Upper lobe of left lung (tissue), 6 donors: ENCODE results near the gene HS6ST2. TPM values are rescaled to one million over a fixed set of nuclear protein-coding genes. Genes with fewer than 3 reads are reported as not detected.
A peak's percentile ranks its signal among the peaks of the same experiment; 100 is the strongest.

Source experiments
- ATAC-seq, 2 donors: fragments of 200-7000 bp; cut with Tn5 transposase; one replicate each; pipeline ENCODE4 v1.9.1; 2022; ENCODE audit warnings: mild to moderate bottlenecking in 2 of 2, moderate library complexity in 2 of 2; ENCODE audit not compliant: low FRiP score in 2 of 2
- DNase-seq, 2 donors: peaks; one replicate each; pipeline ENCODE4 v3.0.0-alpha.2; 2019 to 2020
- H3K27ac ChIP-seq, 4 donors: fragments of 200-600 bp; sonication (generic); one replicate each; pipeline ENCODE4 v1.5.1; 2016 to 2019
- H3K27me3 ChIP-seq, 4 donors: fragments of 200-600 bp; sonication (generic); one replicate each; pipeline ENCODE4 v1.5.1; 2017 to 2019
- H3K36me3 ChIP-seq, 4 donors: fragments of 200-600 bp; sonication (generic); one replicate each; pipeline ENCODE4 v1.5.1; 2016 to 2019
- H3K4me1 ChIP-seq, 4 donors: fragments of 200-600 bp; sonication (generic); one replicate each; pipeline ENCODE4 v1.5.1; 2018 to 2019
- H3K4me3 ChIP-seq, 4 donors: fragments of 200-600 bp; sonication (generic); one replicate each; pipeline ENCODE4 v1.5.1; 2017 to 2019; ENCODE audit warnings: mild to moderate bottlenecking in 2 of 4, moderate library complexity in 1 of 4
- H3K9me3 ChIP-seq, 4 donors: fragments of 200-600 bp; sonication (generic); one replicate each; pipeline ENCODE4 v1.5.1; 2018 to 2019
- EP300 ChIP-seq, 4 donors: sonication (generic); formaldehyde crosslinking; IDR thresholded peaks; one replicate each; pipeline ENCODE4 v1.5.1; 2017; ENCODE audit warnings: antibody characterized with exemption in 4 of 4, control low read depth in 2 of 4
- POLR2A ChIP-seq, 4 donors: fragments of 450-650 bp; IDR thresholded peaks; one replicate each; pipeline ENCODE4 v1.5.1; 2016 to 2017; ENCODE audit warnings: antibody characterized with exemption in 4 of 4, mild to moderate bottlenecking in 2 of 4
- POLR2AphosphoS5 ChIP-seq, 2 donors: sonication (generic); formaldehyde crosslinking; IDR thresholded peaks; one replicate each; pipeline ENCODE4 v1.5.1; 2017; ENCODE audit warnings: antibody characterized with exemption in 2 of 2
- WGBS, 2 donors: methylation state at CpG; one replicate each; pipeline ENCODE4 v1.1.5; 2017 to 2018; 5-methylcytosine and 5-hydroxymethylcytosine counted together
- total RNA-seq, 6 donors: library from RNA; depleted of rRNA in 4 of 6; stranded (reverse); fragments of >200 nt in 4 of 6; gene quantifications; one replicate each; pipeline versions ENCODE4 v1.1.0 to v1.2.1, GENCODE V29; 2016 to 2021
- TF ChIP-seq, protein P1 (sequence below), 6 experiments: fragments of 450-650 bp in 4 of 6; fragments of 200-600 bp in 2 of 6; sonication (generic) in 2 of 6; IDR thresholded peaks; one replicate each; pipeline ENCODE4 v1.5.1; 2016 to 2019; ENCODE audit warnings: antibody characterized with exemption in 6 of 6
- donor health status: DM: no; HTN: no; CAD: no; lungs with moderate emphysema.
- donor health status: DM: no; HTN: yes; CAD: no; lungs with severe emphysema.

The HS6ST2 gene
- total RNA-seq, 6 donors from 2014 or later, result 0.30 to 2.5 (median 1.2) TPM

DNA sequence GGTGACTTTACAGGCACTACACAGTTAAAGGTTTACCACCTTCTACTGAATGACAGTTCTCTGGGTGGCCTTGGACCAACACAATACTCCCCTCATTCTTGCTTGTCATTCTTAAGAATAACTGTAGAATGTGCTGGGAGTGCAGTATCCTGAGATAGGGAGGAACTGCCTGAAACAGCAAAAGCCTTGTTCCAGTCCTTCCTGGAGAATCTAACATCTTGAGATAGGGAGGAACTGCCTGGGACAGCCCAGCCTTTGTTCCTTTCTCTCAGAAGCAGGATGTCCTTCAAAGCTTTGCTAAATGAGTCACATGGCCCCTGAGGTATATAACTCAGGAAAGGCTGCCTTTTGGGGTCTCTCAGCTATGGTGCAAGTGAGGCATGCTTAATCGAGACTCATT, 323.9 kb downstream of the HS6ST2 start:
- Histone ChIP-seq H3K4me3 (no peak overlapping the region), H3K27me3 (no peaks in the 10 kb centered on the region), H3K4me1 (no peaks in the 10 kb centered on the region), H3K36me3 (no peaks in the 10 kb centered on the region), H3K9me3 (no peaks in the 10 kb centered on the region), H3K27ac (no peak overlapping the region)
- ATAC-seq, result no peak
- 26 to 50% methylated on average over 1 of the region's 1 CpG for WGBS, 2 donors
- DNase-seq, result no peak
- TF ChIP-seq POLR2AphosphoS5 (IDR thresholded peaks at IDR 0.05), result no peak
- TF ChIP-seq, protein P1, sequence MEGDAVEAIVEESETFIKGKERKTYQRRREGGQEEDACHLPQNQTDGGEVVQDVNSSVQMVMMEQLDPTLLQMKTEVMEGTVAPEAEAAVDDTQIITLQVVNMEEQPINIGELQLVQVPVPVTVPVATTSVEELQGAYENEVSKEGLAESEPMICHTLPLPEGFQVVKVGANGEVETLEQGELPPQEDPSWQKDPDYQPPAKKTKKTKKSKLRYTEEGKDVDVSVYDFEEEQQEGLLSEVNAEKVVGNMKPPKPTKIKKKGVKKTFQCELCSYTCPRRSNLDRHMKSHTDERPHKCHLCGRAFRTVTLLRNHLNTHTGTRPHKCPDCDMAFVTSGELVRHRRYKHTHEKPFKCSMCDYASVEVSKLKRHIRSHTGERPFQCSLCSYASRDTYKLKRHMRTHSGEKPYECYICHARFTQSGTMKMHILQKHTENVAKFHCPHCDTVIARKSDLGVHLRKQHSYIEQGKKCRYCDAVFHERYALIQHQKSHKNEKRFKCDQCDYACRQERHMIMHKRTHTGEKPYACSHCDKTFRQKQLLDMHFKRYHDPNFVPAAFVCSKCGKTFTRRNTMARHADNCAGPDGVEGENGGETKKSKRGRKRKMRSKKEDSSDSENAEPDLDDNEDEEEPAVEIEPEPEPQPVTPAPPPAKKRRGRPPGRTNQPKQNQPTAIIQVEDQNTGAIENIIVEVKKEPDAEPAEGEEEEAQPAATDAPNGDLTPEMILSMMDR (IDR thresholded peaks at IDR 0.05), result no peak
- TF ChIP-seq POLR2A (IDR thresholded peaks at IDR 0.05), result no peak
- TF ChIP-seq EP300 (IDR thresholded peaks at IDR 0.05), result no peak

- no peak for ATAC-seq
- no peak overlapping the region for H3K4me3 ChIP-seq
- no peaks in the 10 kb centered on the region for H3K4me1 ChIP-seq
- TF ChIP-seq EP300 (IDR thresholded peaks at IDR 0.05), result no peak
- TF ChIP-seq, protein P1 (IDR thresholded peaks at IDR 0.05), result peak in 4 of 6 experiments; percentile 25 to 51 (median 42)
- no peaks in the 10 kb centered on the region for H3K27me3 ChIP-seq
- H3K9me3 ChIP-seq, result no peaks in the 10 kb centered on the region
- no peak overlapping the region for H3K27ac ChIP-seq
- DNase-seq, result no peak
- 53 to 57% methylated on average over 3 of the region's 3 CpGs for WGBS, 2 donors
- H3K36me3 ChIP-seq, result no peaks in the 10 kb centered on the region
Measured at GRCh38 chrX:132631579-132632232, 326.7 kb downstream of the HS6ST2 start.

DNA sequence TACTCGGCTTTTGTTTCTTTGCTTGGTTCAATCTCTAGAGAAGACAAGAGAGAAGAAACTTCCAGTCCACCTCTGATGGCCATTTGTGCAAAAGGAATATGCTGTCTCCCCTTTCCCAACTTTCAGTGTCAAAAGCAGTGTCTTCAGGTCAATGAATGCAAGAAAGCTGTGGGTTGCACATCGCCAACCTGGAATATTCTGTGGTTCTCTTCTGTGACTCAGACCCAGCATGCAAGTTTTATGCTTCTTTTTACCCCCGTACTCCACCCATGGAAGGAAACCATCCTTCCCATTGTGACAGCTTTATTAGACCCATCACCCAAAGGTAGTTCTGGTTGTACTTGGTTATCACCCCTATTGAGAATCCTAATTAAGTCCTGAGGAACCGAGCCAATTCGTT, 334.0 kb downstream of the HS6ST2 start:
- no peaks in the 10 kb centered on the region for H3K27me3 ChIP-seq
- H3K36me3 ChIP-seq, result no peaks in the 10 kb centered on the region
- no peak overlapping the region for H3K27ac ChIP-seq
- no peaks in the 10 kb centered on the region for H3K9me3 ChIP-seq
- no peaks in the 10 kb centered on the region for H3K4me1 ChIP-seq
- ATAC-seq (no peak), DNase-seq (no peak)
- TF ChIP-seq, protein P1 (IDR thresholded peaks at IDR 0.05), result no peak
- TF ChIP-seq POLR2A (IDR thresholded peaks at IDR 0.05) (no peak), POLR2AphosphoS5 (IDR thresholded peaks at IDR 0.05) (no peak), EP300 (IDR thresholded peaks at IDR 0.05) (no peak)
- 68 to 87% methylated on average over 5 of the region's 5 CpGs for WGBS, 2 donors
- H3K4me3 ChIP-seq, result no peak overlapping the region

DNA sequence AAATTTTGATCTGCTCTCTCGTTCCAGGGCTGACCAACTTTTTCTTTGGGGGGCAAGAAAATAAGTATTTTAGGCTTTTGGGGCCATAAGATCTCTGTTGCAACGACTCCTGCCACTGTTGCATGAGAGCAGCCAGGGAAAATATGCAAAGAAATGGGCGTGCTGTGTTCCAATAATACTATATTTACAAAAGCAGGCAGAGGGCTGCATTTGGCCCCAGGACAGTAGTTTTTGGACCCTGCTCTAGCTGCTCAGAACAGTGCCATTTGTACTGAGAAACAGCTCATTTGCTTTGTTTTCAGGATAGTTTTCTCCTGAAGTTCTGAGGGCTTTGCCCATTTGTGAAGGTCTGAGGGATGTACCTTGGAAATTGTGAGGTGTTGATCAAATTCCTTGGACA, 334.5 kb downstream of the HS6ST2 start:
- Histone ChIP-seq H3K27me3 (no peaks in the 10 kb centered on the region), H3K4me3 (no peak overlapping the region), H3K27ac (no peak overlapping the region), H3K36me3 (no peaks in the 10 kb centered on the region), H3K4me1 (no peaks in the 10 kb centered on the region), H3K9me3 (no peaks in the 10 kb centered on the region)
- WGBS, 2 donors, result 39 to 71% methylated on average over 3 of the region's 3 CpGs
- DNase-seq (no peak), ATAC-seq (no peak)
- TF ChIP-seq POLR2A (IDR thresholded peaks at IDR 0.05) (no peak), EP300 (IDR thresholded peaks at IDR 0.05) (no peak), POLR2AphosphoS5 (IDR thresholded peaks at IDR 0.05) (no peak)
- TF ChIP-seq, protein P1 (IDR thresholded peaks at IDR 0.05), result no peak

GRCh38 chrX:132623300-132623699, 335.1 kb downstream of the HS6ST2 start:
- ATAC-seq, result no peak
- Histone ChIP-seq H3K36me3 (no peaks in the 10 kb centered on the region), H3K9me3 (no peaks in the 10 kb centered on the region), H3K4me1 (no peaks in the 10 kb centered on the region), H3K4me3 (no peak overlapping the region), H3K27me3 (no peaks in the 10 kb centered on the region), H3K27ac (no peak overlapping the region)
- DNase-seq, result no peak
- TF ChIP-seq POLR2AphosphoS5 (IDR thresholded peaks at IDR 0.05) (no peak), EP300 (IDR thresholded peaks at IDR 0.05) (no peak), POLR2A (IDR thresholded peaks at IDR 0.05) (no peak)
- TF ChIP-seq, protein P1 (IDR thresholded peaks at IDR 0.05), result no peak
- 58 to 71% methylated on average over 2 of the region's 2 CpGs for WGBS, 2 donors
